GM12878 (cell line): ENCODE results near the gene LHFPL3. TPM values are rescaled to one million over a fixed set of nuclear protein-coding genes. Genes with fewer than 3 reads are reported as not detected.

ENCODE experiments used
- ATAC-seq: fragments of 200-7000 bp; cut with Tn5 transposase; 3 replicates; pipeline ENCODE4 v1.9.1; 2020; ENCODE audit warnings: mild to moderate bottlenecking, moderate library complexity
- BruUV-seq: library from RNA; stranded (reverse); fragments of 400-500 nt; replicated peaks from 2 replicates; lab custom pipeline; 2021; lab: Mats Ljungman, UMichigan
- CTCF ChIA-PET: fragments of 300-600 bp; sonication (Branson Sonifier 250); formaldehyde crosslinking; extraction: SDS; loops from one replicate; lab custom pipeline; 2021; ENCODE audit warnings: inconsistent platforms; lab: Yijun Ruan, JAX
- POLR2A ChIA-PET: fragments of 350-600 bp; formaldehyde crosslinking; extraction: SDS; loops from one replicate; lab custom pipeline; 2021; ENCODE audit warnings: inconsistent platforms; lab: Charles Lee
- RAD21 ChIA-PET: fragments of 300-600 bp; sonication (Branson Sonifier 250); formaldehyde crosslinking; loops from one replicate; lab custom pipeline; 2023; ENCODE audit warnings: antibody characterized with exemption; ENCODE audit not compliant: unreplicated experiment; lab: Charles Lee
- SMC1A ChIA-PET: fragments of 300-600 bp; sonication (Branson Sonifier 250); formaldehyde crosslinking; loops from one replicate; lab custom pipeline; 2023; ENCODE audit not compliant: unreplicated experiment, uncharacterized antibody; lab: Charles Lee
- DNase-seq: peaks from one replicate; pipeline ENCODE4 v3.0.0-alpha.2; 2011; ENCODE audit warnings: low read depth, low spot score
- FAIRE-seq: peaks from 3 replicates; lab custom pipeline; 2011; peaks lifted over from hg19 to GRCh38; lab: Jason Lieb, UNC
- H2AFZ ChIP-seq: 2 replicates; pipeline ENCODE4 v1.6.0; 2011; ENCODE audit warnings: low read depth, low read length, control low read depth; ENCODE audit not compliant: control insufficient read depth
- H3K27ac ChIP-seq: 2 replicates; pipeline ENCODE4 v1.5.1; 2011; ENCODE audit warnings: control low read depth; ENCODE audit not compliant: control insufficient read depth, insufficient read depth
- H3K27me3 ChIP-seq, 2 experiments: replicated peaks in 1 of 2; 2 replicates each; pipeline versions ENCODE4 v1.6.0 to v1.6.1; 2011; ENCODE audit warnings: low read length in 1 of 2; ENCODE audit not compliant: control insufficient read depth in 2 of 2, insufficient read depth in 2 of 2
- H3K36me3 ChIP-seq, 2 experiments: 2 replicates each; pipeline ENCODE4 v1.5.1; 2011; ENCODE audit warnings: low read length in 1 of 2; ENCODE audit not compliant: control insufficient read depth in 2 of 2, insufficient read depth in 2 of 2
- H3K4me1 ChIP-seq: 2 replicates; pipeline ENCODE4 v1.6.1; 2011; ENCODE audit warnings: mild to moderate bottlenecking, low read length, moderate library complexity, mixed read lengths; ENCODE audit not compliant: control insufficient read depth, insufficient read depth
- H3K4me2 ChIP-seq: 2 replicates; pipeline ENCODE4 v1.6.0; 2011; ENCODE audit warnings: control low read depth; ENCODE audit not compliant: control insufficient read depth, insufficient read depth
- H3K4me3 ChIP-seq: fragments of 200-600 bp; sonication (generic); 2 replicates; pipeline ENCODE4 v1.5.1; 2016
- H3K79me2 ChIP-seq: 2 replicates; pipeline ENCODE4 v1.6.0; 2011; ENCODE audit warnings: low read length; ENCODE audit not compliant: control insufficient read depth, insufficient read depth
- H3K9ac ChIP-seq: 2 replicates; pipeline ENCODE4 v1.8.0; 2011; ENCODE audit warnings: low read length, control low read depth, mixed read lengths; ENCODE audit not compliant: control insufficient read depth, insufficient read depth
- H3K9me3 ChIP-seq: replicated peaks from 3 replicates; pipeline ENCODE4 v1.5.1; 2011; ENCODE audit warnings: mild to moderate bottlenecking, low read length; ENCODE audit not compliant: control insufficient read depth, insufficient read depth
- H4K20me1 ChIP-seq: 2 replicates; pipeline ENCODE4 v1.6.0; 2011; ENCODE audit not compliant: control insufficient read depth, insufficient read depth
- CHD1 ChIP-seq: IDR thresholded peaks from 2 replicates; pipeline ENCODE4 v1.6.1; 2012; ENCODE audit warnings: low read depth, low read length, improper control_type of control experiment
- CHD4 ChIP-seq: fragments of 200-600 bp; sonication (generic); IDR thresholded peaks from 2 replicates; pipeline ENCODE4 v1.6.1; 2016; ENCODE audit warnings: mild to moderate bottlenecking
- EGR1 ChIP-seq, 2 experiments: IDR thresholded peaks; 1 replicate in 1 of 2; 2 replicates in 1 of 2; pipeline ENCODE4 v1.6.1; 2011 to 2012; ENCODE audit warnings: low read depth in 2 of 2, low read length in 2 of 2, borderline replicate concordance in 1 of 2, mild to moderate bottlenecking in 1 of 2, moderate library complexity in 1 of 2
- MTA3 ChIP-seq: IDR thresholded peaks from 2 replicates; pipeline ENCODE4 v1.6.1; 2012; ENCODE audit warnings: low read length, inconsistent platforms, borderline replicate concordance
- RELB ChIP-seq: fragments of 450-650 bp; IDR thresholded peaks from 2 replicates; pipeline ENCODE4 v1.6.1; 2017; ENCODE audit warnings: low read depth, mild to moderate bottlenecking, moderate library complexity
- ZBTB4 ChIP-seq: fragments of 450-650 bp; formaldehyde crosslinking; IDR thresholded peaks from 2 replicates; pipeline ENCODE4 v1.4.0; 2022; ENCODE audit warnings: mild to moderate bottlenecking, moderate library complexity
- WGBS: methylation state at CpG from one replicate; pipeline ENCODE4 v1.1.6; 2016; ENCODE audit warnings: low lambda C conversion rate; ENCODE audit not compliant: insufficient replicate concordance, insufficient coverage; ENCODE audit errors: missing lambda C conversion rate; 5-methylcytosine and 5-hydroxymethylcytosine counted together
- in situ Hi-C: fragments of 300-500 bp; cut with MboI; formaldehyde crosslinking; loops from 9 replicates; pipeline ENCODE4 v1.14.3; 2018; ENCODE audit warnings: mixed read lengths
- intact Hi-C: fragments of 100-400 bp; cut with micrococcal nuclease; formaldehyde crosslinking; loops from one replicate; pipeline ENCODE4 v1.14.2; 2022; ENCODE audit not compliant: unreplicated experiment
- polyA plus RNA-seq, 11 experiments: library from polyadenylated mRNA; depleted of rRNA in 4 of 11; unstranded in 6 of 11; stranded (reverse) in 5 of 11; fragments of >200 nt; fragmentation: Nextera tagmentation in 4 of 11; fragmentation: Illumina TruSeq in 1 of 11; extraction: Ambion mirVana in 4 of 11; extraction: Trizol in 1 of 11; gene quantifications; 1 replicate in 1 of 11; 2 replicates in 10 of 11; pipeline versions ENCODE4 v1.2.1 to v1.2.3, GENCODE V29; 2011 to 2016; ENCODE audit warnings: inconsistent platforms in 2 of 11, missing spikeins in 2 of 11, low read depth in 1 of 11
- total RNA-seq, 4 experiments: library from RNA; depleted of rRNA in 3 of 4; stranded (reverse); fragments of >200 nt in 3 of 4; fragmentation: Illumina TruSeq in 1 of 4; extraction: Trizol in 1 of 4; gene quantifications; 2 replicates each; pipeline versions ENCODE4 v1.2.1 to v1.2.3, GENCODE V29; 2013 to 2021

The LHFPL3 gene
- total and polyA plus RNA-seq, 10 of the 15 experiments (the other 5 are each of a cell fraction or from before 2014, with no cell fraction given): 0.09 TPM; not detected in 9

GRCh38 chr7:104442481-104442880, 114.1 kb downstream of the LHFPL3 start:
- no peaks in the 10 kb centered on the region for H3K27me3 ChIP-seq
- intact Hi-C loops: no loop called here
- no peaks in the 10 kb centered on the region for H4K20me1 ChIP-seq
- no peak overlapping the region for H3K4me2 ChIP-seq
- DNase-seq: no peak
- in situ Hi-C loops: no loop called here
- 0% methylated on average over 1 of the region's 1 CpG for WGBS
- BruUV-seq: no TSS peak
- no peak overlapping the region for H3K4me3 ChIP-seq
- no peak for ATAC-seq
- TF ChIP-seq RELB (no peak), CHD1 (no peak), EGR1 (IDR thresholded peaks at IDR 0.05; ENCODE audit: borderline replicate concordance in 1 of 2, low read depth in 2 of 2, low read length in 2 of 2) (no peak), ZBTB4 (CRISPR knock-in tag) (no peak), CHD4 (no peak), MTA3 (no peak)
- no peak overlapping the region for H2AFZ ChIP-seq
- no peaks in the 10 kb centered on the region for H3K36me3 ChIP-seq
- no peak overlapping the region for H3K9ac ChIP-seq
- H3K27ac ChIP-seq: no peak overlapping the region
- ChIA-PET RAD21 (no interaction called here), CTCF (interaction anchor here (0.9 to 1.0 kb wide), 2 partner anchors 13 to 201 kb away, joined by 3 read pairs; no protein-coding TSS in a partner anchor), SMC1A (interaction anchor here (0.9 kb wide), 1 partner anchor 17 kb away, joined by 3 read pairs; no protein-coding TSS in a partner anchor), POLR2A (no interaction called here)
- FAIRE-seq: no peak
- no peaks in the 10 kb centered on the region for H3K9me3 ChIP-seq
- no peaks in the 10 kb centered on the region for H3K79me2 ChIP-seq
- H3K4me1 ChIP-seq: no peaks in the 10 kb centered on the region
